ENCODE results near the gene VWA5A.

- TF ChIP-seq EGR1 (IDR thresholded peaks at IDR 0.05) (no peak), MAX (IDR thresholded peaks at IDR 0.05) (no peak), EP300 (IDR thresholded peaks at IDR 0.05; ENCODE audit: borderline replicate concordance) (no peak), REST (IDR thresholded peaks at IDR 0.05; ENCODE audit: low read depth) (no peak), YY1 (IDR thresholded peaks at IDR 0.05; ENCODE audit: low read depth) (no peak), TAF1 (IDR thresholded peaks at IDR 0.05; ENCODE audit: low read depth) (no peak), TEAD4 (IDR thresholded peaks at IDR 0.05) (no peak)
Observed at GRCh38 chr11:124123622-124124021, 8.4 kb downstream of the VWA5A start.
